GM12874 (cell line): Measurements from ENCODE around the gene DUSP16.

Experiments used
- TF ChIP-seq, protein P1 (sequence below): IDR thresholded peaks from 2 replicates; pipeline ENCODE4 v1.5.1; 2011; ENCODE audit warnings: low read depth, mild to moderate bottlenecking, control low read depth, low read length, moderate library complexity; ENCODE audit not compliant: insufficient read depth

DUSP16 gene

GRCh38 chr12:12586879-12587675, 24.4 kb upstream of the DUSP16 start:
- TF ChIP-seq, protein P1, sequence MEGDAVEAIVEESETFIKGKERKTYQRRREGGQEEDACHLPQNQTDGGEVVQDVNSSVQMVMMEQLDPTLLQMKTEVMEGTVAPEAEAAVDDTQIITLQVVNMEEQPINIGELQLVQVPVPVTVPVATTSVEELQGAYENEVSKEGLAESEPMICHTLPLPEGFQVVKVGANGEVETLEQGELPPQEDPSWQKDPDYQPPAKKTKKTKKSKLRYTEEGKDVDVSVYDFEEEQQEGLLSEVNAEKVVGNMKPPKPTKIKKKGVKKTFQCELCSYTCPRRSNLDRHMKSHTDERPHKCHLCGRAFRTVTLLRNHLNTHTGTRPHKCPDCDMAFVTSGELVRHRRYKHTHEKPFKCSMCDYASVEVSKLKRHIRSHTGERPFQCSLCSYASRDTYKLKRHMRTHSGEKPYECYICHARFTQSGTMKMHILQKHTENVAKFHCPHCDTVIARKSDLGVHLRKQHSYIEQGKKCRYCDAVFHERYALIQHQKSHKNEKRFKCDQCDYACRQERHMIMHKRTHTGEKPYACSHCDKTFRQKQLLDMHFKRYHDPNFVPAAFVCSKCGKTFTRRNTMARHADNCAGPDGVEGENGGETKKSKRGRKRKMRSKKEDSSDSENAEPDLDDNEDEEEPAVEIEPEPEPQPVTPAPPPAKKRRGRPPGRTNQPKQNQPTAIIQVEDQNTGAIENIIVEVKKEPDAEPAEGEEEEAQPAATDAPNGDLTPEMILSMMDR = no peak

DNA sequence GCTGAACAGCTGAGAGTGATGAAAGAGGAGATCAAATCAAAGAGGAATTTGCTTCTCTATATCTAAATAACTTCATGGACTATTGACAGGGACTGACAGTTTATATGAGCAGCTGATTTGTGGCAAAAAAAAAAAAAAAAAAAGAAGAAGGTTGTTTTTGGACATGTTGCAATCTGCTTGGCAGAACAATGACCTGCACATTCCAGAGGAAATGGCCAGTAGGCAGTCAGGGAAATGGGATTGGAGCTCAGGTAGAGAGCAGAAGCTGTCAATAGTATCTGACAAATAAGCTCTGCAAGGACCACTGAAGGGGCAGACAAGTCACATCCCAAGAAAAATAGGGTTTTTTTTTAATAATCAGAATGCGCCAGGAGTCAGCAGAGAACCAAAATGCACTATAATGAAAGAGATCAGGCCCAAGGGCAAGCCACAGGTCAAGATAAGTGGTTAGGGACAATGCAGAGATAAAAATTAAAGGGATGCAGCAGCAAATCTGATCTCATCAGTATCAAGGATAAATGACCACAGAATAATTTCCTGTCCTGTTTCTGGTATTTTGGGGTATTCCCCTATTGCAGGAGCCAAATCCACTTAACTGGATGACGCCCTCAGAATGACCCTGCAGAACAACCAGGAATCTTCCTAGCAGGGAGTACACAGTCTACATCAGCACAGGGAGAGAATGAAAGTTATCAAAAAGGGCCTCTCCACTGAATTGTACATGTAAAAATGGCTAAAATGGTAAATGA, 22.6 kb upstream of the DUSP16 start:
- TF ChIP-seq, protein P1 = no peak

DNA sequence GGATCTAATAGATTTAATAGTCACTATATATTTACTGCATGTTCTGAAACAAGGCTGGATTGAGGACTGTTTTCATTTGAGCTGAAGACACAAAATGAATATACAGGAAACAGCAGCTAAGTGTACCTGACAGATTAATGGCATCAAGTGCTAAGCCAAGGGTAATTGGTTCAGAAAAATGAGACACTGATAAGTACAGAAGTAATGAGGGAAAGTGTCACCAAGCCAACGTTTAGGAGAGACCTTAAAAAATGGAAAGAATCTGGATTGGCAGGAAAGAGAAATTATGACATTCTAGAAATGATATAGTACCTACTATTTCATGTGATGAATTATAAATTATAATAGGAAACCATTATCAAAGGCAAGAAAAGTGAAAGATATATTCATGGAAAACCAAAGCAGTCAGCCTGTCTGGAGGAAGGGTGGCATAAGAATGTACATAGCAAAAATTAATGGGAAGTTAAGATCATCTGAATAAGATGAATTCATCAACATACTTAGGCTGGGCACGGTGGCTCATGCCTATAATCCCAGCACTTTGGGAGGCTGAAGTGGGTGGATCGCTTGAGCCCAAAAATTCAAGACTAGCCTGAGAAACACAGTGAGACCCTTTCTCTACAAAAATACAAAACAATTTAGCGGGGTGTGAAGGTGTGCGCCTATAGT, 21.0 kb upstream of the DUSP16 start:
- TF ChIP-seq, protein P1 = no peak

- TF ChIP-seq, protein P1 = no peak
Observed at GRCh38 chr12:12582895-12583303, 20.2 kb upstream of the DUSP16 start.

- TF ChIP-seq, protein P1 = no peak
Observed at GRCh38 chr12:12582193-12582881, 19.7 kb upstream of the DUSP16 start.

DNA sequence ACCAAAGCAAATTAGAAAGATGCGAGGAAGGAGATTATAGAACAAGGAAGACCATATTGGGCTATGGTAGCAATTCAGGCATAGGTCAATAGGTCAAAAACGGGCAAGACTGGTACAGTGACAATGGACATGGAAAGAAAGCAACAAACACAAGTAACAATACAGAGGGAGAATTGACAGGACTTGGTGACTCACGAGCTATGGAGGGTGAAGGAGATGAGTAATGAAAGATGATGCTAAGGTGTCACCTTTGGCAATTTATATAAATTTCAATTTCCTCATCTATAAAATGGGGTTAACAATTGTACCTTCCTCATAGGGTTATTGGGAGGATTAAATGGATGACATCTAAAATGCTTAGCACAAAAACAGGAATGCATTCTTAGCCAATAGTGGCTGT, 15.1 kb upstream of the DUSP16 start:
- TF ChIP-seq, protein P1 = no peak
